ENCODE measurements around the gene DCLK1. TPM values are rescaled to one million over a fixed set of nuclear protein-coding genes. Genes with fewer than 3 reads are reported as not detected.

Gene DCLK1
- total RNA-seq, 2 donors from 2014 or later, result 25.6 to 27.8 TPM

- DNase-seq (ENCODE audit: low spot score) (no peak), ATAC-seq (ENCODE audit: insufficient number of reproducible peaks, low FRiP score, low read depth) (no peak)
- no peak for TF ChIP-seq CTCF (IDR thresholded peaks at IDR 0.05)
- no peak overlapping the region for H3K27ac ChIP-seq
- no peaks in the 10 kb centered on the region for H3K4me1 ChIP-seq (ENCODE audit: control insufficient read depth in 1 of 2, low read depth in 2 of 2)
- no peaks in the 10 kb centered on the region for H3K36me3 ChIP-seq
- H3K9me3 ChIP-seq, result no peaks in the 10 kb centered on the region
- H3K27me3 ChIP-seq (replicated peaks; ENCODE audit: insufficient read depth), result no peaks in the 10 kb centered on the region
- H3K4me3 ChIP-seq, result no peak overlapping the region
Observed at GRCh38 chr13:35814605-35815011, 316.6 kb downstream of the DCLK1 start.

GRCh38 chr13:35812736-35813135 is 318.4 kb downstream of the DCLK1 start:
- no peak overlapping the region for H3K4me3 ChIP-seq
- no peaks in the 10 kb centered on the region for H3K4me1 ChIP-seq (ENCODE audit: control insufficient read depth in 1 of 2, low read depth in 2 of 2)
- H3K27me3 ChIP-seq (replicated peaks; ENCODE audit: insufficient read depth), result no peaks in the 10 kb centered on the region
- no peak for DNase-seq (ENCODE audit: low spot score)
- no peaks in the 10 kb centered on the region for H3K36me3 ChIP-seq
- no peaks in the 10 kb centered on the region for H3K9me3 ChIP-seq
- ATAC-seq (ENCODE audit: insufficient number of reproducible peaks, low FRiP score, low read depth), result no peak
- TF ChIP-seq CTCF (IDR thresholded peaks at IDR 0.05), result no peak
- no peak overlapping the region for H3K27ac ChIP-seq

GRCh38 chr13:35810321-35810720 is 320.9 kb downstream of the DCLK1 start:
- Histone ChIP-seq H3K27ac (no peak overlapping the region), H3K4me3 (no peak overlapping the region), H3K27me3 (replicated peaks; ENCODE audit: insufficient read depth) (no peaks in the 10 kb centered on the region), H3K4me1 (ENCODE audit: control insufficient read depth in 1 of 2, low read depth in 2 of 2) (no peaks in the 10 kb centered on the region), H3K36me3 (no peaks in the 10 kb centered on the region), H3K9me3 (no peaks in the 10 kb centered on the region)
- DNase-seq (ENCODE audit: low spot score) (no peak), ATAC-seq (ENCODE audit: insufficient number of reproducible peaks, low FRiP score, low read depth) (no peak)
- TF ChIP-seq CTCF (IDR thresholded peaks at IDR 0.05), result no peak

GRCh38 chr13:35808846-35809245 is 322.3 kb downstream of the DCLK1 start:
- no peak for TF ChIP-seq CTCF (IDR thresholded peaks at IDR 0.05)
- no peaks in the 10 kb centered on the region for H3K36me3 ChIP-seq

GRCh38 chr13:35804901-35805300 is 326.3 kb downstream of the DCLK1 start:
- H3K36me3 ChIP-seq, result no peaks in the 10 kb centered on the region
- TF ChIP-seq CTCF (IDR thresholded peaks at IDR 0.05), result no peak
- no peak for ATAC-seq (ENCODE audit: insufficient number of reproducible peaks, low FRiP score, low read depth)
- H3K4me1 ChIP-seq (ENCODE audit: control insufficient read depth in 1 of 2, low read depth in 2 of 2), result no peaks in the 10 kb centered on the region
- no peak overlapping the region for H3K4me3 ChIP-seq
- no peak for DNase-seq (ENCODE audit: low spot score)
- H3K27ac ChIP-seq, result no peak overlapping the region
- H3K9me3 ChIP-seq, result no peaks in the 10 kb centered on the region
- H3K27me3 ChIP-seq (replicated peaks; ENCODE audit: insufficient read depth), result no peaks in the 10 kb centered on the region

More at GRCh38 chr13:35808846-35809245, 322.3 kb downstream of the DCLK1 start:
- no peaks in the 10 kb centered on the region for H3K27me3 ChIP-seq (replicated peaks; ENCODE audit: insufficient read depth)
- ATAC-seq (ENCODE audit: insufficient number of reproducible peaks, low FRiP score, low read depth) (no peak), DNase-seq (ENCODE audit: low spot score) (no peak)
- H3K4me3 ChIP-seq, result no peak overlapping the region
- H3K27ac ChIP-seq, result no peak overlapping the region
- H3K9me3 ChIP-seq, result no peaks in the 10 kb centered on the region
- no peaks in the 10 kb centered on the region for H3K4me1 ChIP-seq (ENCODE audit: control insufficient read depth in 1 of 2, low read depth in 2 of 2)
